Measurements from ENCODE around the gene SFXN4. TPM values are rescaled to one million over a fixed set of nuclear protein-coding genes. Genes with fewer than 3 reads are reported as not detected.

Gene SFXN4
- total RNA-seq, 1 donor from 2014 or later: 19.9 TPM

DNA sequence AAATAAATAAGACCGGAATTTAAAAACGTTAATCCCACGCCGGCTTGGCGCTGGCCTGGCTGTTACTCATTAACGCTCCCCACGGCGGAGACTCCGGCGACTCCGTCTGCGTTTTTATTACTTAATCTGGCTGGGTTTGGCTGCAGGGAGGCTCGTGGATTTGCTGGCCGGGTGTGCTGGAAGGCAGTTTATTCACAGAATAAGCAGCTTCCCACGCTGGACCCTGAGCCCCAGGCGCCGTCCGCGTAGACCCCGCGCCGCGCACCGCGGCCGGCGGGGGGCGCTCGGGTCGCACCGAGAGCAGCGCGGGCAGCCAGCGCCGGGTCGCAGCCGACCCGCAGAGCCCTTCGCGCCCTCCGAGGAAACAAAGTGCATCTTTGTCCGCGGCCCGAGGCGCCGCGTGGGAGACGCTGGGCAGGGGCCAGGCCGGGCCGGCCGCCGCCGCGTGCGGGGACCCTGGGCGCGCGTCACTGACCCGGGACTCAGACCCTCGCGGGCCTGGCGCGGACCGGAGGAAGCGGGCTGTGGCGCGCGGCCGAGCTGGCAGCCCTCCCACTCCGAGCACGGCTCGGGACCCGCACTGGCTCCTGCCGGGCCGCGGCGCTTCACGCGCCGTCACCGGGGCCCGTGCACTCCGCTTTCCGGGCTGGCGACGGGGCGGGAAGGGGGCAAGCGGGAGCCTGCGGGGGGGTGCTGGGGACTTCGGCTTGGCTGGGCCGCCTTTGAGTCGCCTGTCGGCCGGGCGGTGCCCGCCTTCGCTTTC, 41.3 kb upstream of the SFXN4 start:
- H3K4me3 Mint-ChIP-seq: peak overlapping the region; percentile 94
- peak overlapping the region; percentile 98 for H3K27ac Mint-ChIP-seq (ENCODE audit: unreplicated experiment)
- peak; percentile 77 for DNase-seq (ENCODE audit: low read depth, low spot score)
- H3K36me3 Mint-ChIP-seq (ENCODE audit: low read depth): no peaks in the 10 kb centered on the region
- TF ChIP-seq, protein P1, sequence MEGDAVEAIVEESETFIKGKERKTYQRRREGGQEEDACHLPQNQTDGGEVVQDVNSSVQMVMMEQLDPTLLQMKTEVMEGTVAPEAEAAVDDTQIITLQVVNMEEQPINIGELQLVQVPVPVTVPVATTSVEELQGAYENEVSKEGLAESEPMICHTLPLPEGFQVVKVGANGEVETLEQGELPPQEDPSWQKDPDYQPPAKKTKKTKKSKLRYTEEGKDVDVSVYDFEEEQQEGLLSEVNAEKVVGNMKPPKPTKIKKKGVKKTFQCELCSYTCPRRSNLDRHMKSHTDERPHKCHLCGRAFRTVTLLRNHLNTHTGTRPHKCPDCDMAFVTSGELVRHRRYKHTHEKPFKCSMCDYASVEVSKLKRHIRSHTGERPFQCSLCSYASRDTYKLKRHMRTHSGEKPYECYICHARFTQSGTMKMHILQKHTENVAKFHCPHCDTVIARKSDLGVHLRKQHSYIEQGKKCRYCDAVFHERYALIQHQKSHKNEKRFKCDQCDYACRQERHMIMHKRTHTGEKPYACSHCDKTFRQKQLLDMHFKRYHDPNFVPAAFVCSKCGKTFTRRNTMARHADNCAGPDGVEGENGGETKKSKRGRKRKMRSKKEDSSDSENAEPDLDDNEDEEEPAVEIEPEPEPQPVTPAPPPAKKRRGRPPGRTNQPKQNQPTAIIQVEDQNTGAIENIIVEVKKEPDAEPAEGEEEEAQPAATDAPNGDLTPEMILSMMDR (conservative IDR thresholded peaks at IDR 0.05): peak; percentile 86
- H3K4me1 Mint-ChIP-seq: peaks cover 64% of the 10 kb centered on the region
- no peaks in the 10 kb centered on the region for H3K27me3 Mint-ChIP-seq (ENCODE audit: low read depth)
- no peaks in the 10 kb centered on the region for H3K9me3 Mint-ChIP-seq

DNA sequence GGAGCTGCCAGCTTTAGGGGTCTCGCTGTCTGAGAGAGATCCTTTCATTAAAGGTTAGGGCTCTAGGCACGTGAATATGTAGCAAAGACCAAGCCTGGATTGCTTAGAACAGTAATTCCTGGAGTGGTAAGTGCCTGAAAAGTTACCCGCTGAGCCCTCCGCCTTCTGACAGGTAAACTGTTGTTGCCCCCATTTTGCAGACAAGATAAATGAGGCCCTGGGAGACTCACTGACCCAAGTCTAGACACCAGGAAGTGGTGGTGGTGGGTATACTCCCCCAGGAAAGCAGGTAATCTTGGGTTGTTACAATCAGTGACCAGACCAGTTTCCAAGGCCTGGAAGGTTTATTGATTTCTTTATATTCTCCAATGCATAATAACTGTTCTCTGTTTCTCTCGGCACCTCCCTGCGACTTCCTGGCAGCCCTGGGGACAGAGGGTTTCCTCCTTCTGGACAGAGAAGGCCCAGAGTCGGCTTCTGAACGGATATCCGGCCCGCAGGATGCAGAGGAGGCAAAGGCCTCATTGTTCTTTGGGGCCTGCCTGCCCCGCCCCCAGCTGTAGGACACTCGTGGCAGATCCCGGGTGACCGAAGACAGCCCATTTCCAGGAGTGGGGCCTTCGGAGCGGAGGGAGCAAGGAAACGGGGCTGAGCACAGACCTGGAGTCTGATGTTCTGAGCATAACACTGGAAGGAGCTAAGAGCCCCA, 40.5 kb upstream of the SFXN4 start:
- TF ChIP-seq, protein P1 (conservative IDR thresholded peaks at IDR 0.05): no peak
- peak; percentile 50 for DNase-seq (ENCODE audit: low read depth, low spot score)

DNA sequence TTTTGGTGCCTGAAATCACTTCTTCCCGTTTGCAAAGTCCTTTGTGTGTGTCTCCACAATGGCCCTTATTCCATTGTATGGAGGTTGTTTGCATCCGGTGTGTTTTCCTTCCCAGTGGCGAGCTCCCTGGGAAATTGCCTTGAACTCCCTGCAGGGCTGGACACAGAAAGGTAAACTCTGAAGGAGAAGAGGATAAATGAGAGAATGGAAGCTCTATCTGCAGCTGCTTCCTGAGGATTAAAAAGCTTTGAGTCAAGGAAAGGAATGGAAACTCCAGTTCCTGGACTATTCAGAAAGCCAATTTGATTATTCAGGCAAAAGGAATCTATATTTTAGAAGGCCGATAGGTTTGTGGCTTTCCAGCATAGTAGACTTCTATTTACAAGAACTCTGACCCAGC, 37.5 kb upstream of the SFXN4 start:
- no peaks in the 10 kb centered on the region for H3K36me3 Mint-ChIP-seq (ENCODE audit: low read depth)
- peak overlapping the region; percentile 49 for H3K4me3 Mint-ChIP-seq
- H3K27ac Mint-ChIP-seq (ENCODE audit: unreplicated experiment): peak overlapping the region; percentile 24
- DNase-seq (ENCODE audit: low read depth, low spot score): no peak
- H3K27me3 Mint-ChIP-seq (ENCODE audit: low read depth): no peaks in the 10 kb centered on the region
- peaks cover 41% of the 10 kb centered on the region for H3K4me1 Mint-ChIP-seq
- no peaks in the 10 kb centered on the region for H3K9me3 Mint-ChIP-seq
- TF ChIP-seq, protein P1 (conservative IDR thresholded peaks at IDR 0.05): no peak

More for the DNA sequence above, 40.5 kb upstream of the SFXN4 start:
- peak overlapping the region; percentile 94 for H3K4me3 Mint-ChIP-seq
- no peaks in the 10 kb centered on the region for H3K27me3 Mint-ChIP-seq (ENCODE audit: low read depth)
- H3K9me3 Mint-ChIP-seq: no peaks in the 10 kb centered on the region
- peaks cover 57% of the 10 kb centered on the region for H3K4me1 Mint-ChIP-seq
- no peaks in the 10 kb centered on the region for H3K36me3 Mint-ChIP-seq (ENCODE audit: low read depth)
- peak overlapping the region; percentile 98 for H3K27ac Mint-ChIP-seq (ENCODE audit: unreplicated experiment)

DNA sequence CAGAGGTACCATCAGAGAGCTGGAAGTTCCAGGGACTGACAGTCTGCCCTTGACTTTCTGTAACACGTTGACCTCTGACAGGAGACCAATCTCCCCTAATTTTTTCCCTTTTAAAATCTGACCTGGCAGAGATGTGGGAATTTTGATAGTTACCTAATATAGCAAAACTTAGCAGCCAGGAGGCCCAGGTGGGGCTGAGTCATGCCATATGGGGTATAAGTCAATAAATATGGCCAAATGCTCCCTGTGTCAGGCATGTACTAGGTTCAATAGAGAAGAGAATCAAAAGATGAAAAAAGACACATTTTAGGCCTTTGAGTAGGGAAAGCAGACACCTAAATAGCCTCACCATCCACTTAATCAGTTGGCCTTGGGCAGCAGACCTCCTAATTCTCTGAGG, 35.7 kb upstream of the SFXN4 start:
- TF ChIP-seq, protein P1 (conservative IDR thresholded peaks at IDR 0.05): no peak
- H3K4me1 Mint-ChIP-seq: peaks cover 36% of the 10 kb centered on the region
- no peaks in the 10 kb centered on the region for H3K27me3 Mint-ChIP-seq (ENCODE audit: low read depth)
- H3K9me3 Mint-ChIP-seq: no peaks in the 10 kb centered on the region
- no peak overlapping the region for H3K4me3 Mint-ChIP-seq
- no peak for DNase-seq (ENCODE audit: low read depth, low spot score)
- H3K27ac Mint-ChIP-seq (ENCODE audit: unreplicated experiment): no peak overlapping the region
- no peaks in the 10 kb centered on the region for H3K36me3 Mint-ChIP-seq (ENCODE audit: low read depth)

DNA sequence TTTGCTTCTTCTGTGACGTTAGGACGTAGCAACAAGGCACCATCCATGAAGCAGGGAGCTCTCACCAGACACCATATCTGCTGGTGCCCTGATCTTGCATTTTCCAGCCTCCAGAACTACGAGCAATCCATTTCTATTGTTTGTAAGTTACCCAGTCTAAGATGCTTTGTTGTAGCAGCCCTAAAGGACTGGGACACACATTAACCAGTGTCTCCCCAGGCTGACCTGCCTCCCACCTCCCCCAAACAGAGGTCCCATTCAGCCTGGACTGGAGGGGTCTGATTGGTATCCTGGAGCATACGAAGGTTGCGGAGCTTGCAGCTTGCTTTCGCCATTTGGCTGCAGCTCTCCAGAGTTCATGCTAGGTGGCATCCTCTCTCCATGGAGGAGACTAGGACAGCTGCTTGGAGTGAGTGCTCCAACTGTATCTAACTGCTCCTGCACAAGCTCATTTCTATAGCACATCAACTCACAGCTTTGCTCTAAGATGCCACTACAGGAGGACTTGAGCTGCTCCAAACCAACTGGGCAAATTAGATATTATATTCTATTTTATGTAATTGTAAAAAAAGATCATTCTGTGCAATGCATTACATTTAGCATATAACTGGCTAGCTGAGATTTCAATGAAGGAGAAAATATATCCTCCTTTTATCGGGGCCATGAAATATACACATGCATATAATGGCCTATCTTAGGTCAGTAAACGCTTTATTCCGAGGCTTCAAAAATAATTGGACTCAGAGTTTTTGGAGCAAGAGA, 33.9 kb upstream of the SFXN4 start:
- H3K4me3 Mint-ChIP-seq: no peak overlapping the region

More for the DNA sequence above, 33.9 kb upstream of the SFXN4 start:
- no peak overlapping the region for H3K27ac Mint-ChIP-seq (ENCODE audit: unreplicated experiment)
- DNase-seq (ENCODE audit: low read depth, low spot score): peak; percentile 51
- H3K27me3 Mint-ChIP-seq (ENCODE audit: low read depth): no peaks in the 10 kb centered on the region
- TF ChIP-seq, protein P1 (conservative IDR thresholded peaks at IDR 0.05): peak; percentile 75
- peaks cover 26% of the 10 kb centered on the region for H3K4me1 Mint-ChIP-seq
- H3K9me3 Mint-ChIP-seq: no peaks in the 10 kb centered on the region
- H3K36me3 Mint-ChIP-seq (ENCODE audit: low read depth): no peaks in the 10 kb centered on the region
